Immature natural killer cell (primary cell): ENCODE data around the gene GGTLC2. TPM values are rescaled to one million over a fixed set of nuclear protein-coding genes. Genes with fewer than 3 reads are reported as not detected.
"Not testable (repeated sequence)": the region's sequence is repeated elsewhere in the genome, so short reads cannot be mapped to it uniquely, and the experiment has no call there.

Source experiments
- DNase-seq, 3 donors: peaks; one replicate each; pipeline ENCODE4 v3.0.0; 2022; ENCODE audit warnings: mixed read lengths in 1 of 3
- H3K27ac Mint-ChIP-seq, 6 donors: one replicate each; pipeline ENCODE4 v1.8.0; 2020; ENCODE audit warnings: mixed read lengths in 6 of 6, mild to moderate bottlenecking in 5 of 6, inconsistent platforms in 4 of 6, moderate library complexity in 3 of 6
- H3K27me3 Mint-ChIP-seq, 3 donors: one replicate each; pipeline ENCODE4 v1.8.0; 2020 to 2021; ENCODE audit warnings: low read depth in 3 of 3, mild to moderate bottlenecking in 3 of 3, mixed read lengths in 3 of 3, moderate library complexity in 3 of 3, inconsistent platforms in 1 of 3
- H3K36me3 Mint-ChIP-seq, 3 donors: one replicate each; pipeline ENCODE4 v1.8.0; 2020; ENCODE audit warnings: mixed read lengths in 3 of 3, inconsistent platforms in 2 of 3, mild to moderate bottlenecking in 2 of 3
- H3K4me1 Mint-ChIP-seq, 2 donors: one replicate each; pipeline ENCODE4 v1.8.0; 2020; ENCODE audit warnings: inconsistent platforms in 2 of 2, mild to moderate bottlenecking in 2 of 2, mixed read lengths in 2 of 2, moderate library complexity in 1 of 2
- H3K4me3 Mint-ChIP-seq, 5 donors: one replicate each; pipeline ENCODE4 v1.8.0; 2020; ENCODE audit warnings: mild to moderate bottlenecking in 5 of 5, mixed read lengths in 5 of 5, inconsistent platforms in 3 of 5, moderate library complexity in 3 of 5
- H3K9me3 Mint-ChIP-seq, 6 donors: one replicate each; pipeline ENCODE4 v1.8.0; 2020; ENCODE audit warnings: mild to moderate bottlenecking in 6 of 6, mixed read lengths in 6 of 6, inconsistent platforms in 4 of 6, moderate library complexity in 3 of 6
- polyA plus RNA-seq, 3 donors: library from polyadenylated mRNA; unstranded; fragments of 300-500 nt; fragmentation: Illumina TruSeq; gene quantifications; one replicate each; pipeline ENCODE4 v1.2.3, GENCODE V29; 2021

The GGTLC2 gene
- polyA plus RNA-seq, 3 donors from 2014 or later, result not detected

DNA sequence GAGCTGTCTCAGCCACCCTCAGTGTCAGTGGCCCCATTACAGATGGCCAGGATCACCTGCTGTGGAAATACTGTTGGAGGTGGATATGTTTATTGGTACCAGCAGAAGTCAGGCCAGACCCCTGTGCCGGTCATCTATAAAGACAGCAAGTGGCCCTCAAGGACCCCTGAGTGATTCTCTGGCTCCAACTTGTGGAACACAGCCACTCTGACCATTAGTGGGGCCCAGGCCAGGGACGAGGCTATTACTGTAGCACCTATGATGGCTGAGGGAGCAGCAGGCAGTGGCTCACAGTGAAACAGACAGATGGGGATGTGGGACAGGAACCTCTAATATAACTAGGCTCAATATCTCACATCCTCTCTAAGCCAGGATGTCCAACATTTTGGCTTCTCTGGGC lies 25.5 kb upstream of the GGTLC2 start:
- Mint-ChIP-seq H3K9me3 (no peaks in the 10 kb centered on the region), H3K36me3 (no peaks in the 10 kb centered on the region), H3K4me1 (peaks cover 5 to 7% of the 10 kb centered on the region in 2 donors), H3K27me3 (peaks cover 0 to 2% (median 0%) of the 10 kb centered on the region in 3 donors), H3K4me3 (no peak overlapping the region), H3K27ac (no peak overlapping the region)
- DNase-seq, result no peak

DNA sequence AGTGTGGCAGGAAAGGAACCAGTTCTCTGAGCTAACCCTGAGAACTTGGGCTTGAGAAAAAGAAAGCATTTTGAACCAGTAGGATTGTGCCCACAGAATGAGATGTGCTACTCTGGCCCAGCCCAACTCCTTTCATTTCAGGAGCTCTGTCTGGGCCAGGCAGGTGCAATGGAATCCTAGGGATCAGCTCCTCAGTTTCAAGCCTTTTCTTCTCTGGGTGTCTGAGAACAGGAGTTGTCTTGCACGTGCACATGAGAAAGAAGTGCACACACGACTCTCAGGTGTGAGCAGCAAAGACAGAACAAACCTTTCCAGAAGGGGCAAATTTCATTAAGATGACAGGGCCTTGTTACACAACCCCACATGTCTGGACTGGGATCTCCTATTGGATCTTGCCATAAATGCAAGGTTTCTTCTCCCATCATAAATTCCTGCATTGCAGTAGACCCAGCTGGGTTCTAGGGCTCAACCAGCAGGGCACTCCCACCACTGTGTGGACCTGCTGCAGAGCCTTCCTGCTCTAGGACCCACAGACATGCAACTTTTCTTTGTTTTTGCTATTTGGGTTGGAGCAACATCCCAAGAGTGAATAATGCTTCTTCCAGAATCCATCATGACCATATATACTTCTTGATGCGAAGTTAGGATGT lies 24.5 kb upstream of the GGTLC2 start:
- no peak overlapping the region for H3K27ac Mint-ChIP-seq

DNA sequence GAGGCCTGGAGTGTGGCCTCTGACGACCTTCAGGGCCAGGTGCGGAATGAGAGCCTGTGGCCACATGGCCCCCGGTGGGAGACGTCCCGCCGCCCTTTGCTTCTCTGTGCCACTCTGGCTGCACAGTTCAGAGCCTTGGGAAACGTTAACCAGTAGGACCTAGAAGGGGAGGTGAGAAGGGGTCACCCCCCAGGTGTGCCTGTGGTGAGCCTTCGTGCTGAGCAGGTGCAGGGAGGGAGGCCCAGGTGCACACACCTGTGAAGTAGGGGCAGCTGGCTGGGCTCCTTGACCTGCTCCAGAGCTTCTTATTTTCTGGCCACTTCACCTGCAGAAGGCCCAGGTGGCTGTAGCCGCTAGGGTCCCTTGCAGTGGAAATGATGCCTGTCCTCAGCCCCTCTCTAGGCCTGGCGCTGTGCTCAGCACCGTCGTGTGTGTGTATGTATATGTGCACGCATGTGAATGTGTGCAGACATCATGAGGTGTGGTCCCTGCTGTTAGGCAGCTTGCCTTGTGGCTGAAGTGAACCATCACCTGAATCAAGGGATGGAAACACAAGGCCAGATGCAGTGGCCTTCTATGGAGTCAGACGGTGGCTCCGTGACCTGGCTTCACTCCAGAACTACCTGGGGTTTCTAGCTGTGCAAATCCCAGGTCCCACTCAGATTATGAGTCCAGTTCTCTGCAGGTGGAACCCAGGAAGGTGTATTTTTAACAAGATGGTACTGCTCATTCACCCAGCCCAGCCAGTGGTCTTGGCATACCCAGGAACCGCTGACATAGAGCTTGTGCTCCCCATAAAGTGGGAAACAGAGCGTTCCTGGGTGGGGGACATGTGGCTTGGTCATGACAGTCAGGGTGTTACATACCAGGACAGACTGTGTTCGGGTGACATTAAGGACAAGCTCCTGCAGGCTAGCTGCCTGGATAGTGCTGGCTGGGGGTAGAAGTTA lies 15.6 kb upstream of the GGTLC2 start:
- H3K9me3 Mint-ChIP-seq, result not testable (repeated sequence)

More for the DNA sequence above, 24.5 kb upstream of the GGTLC2 start:
- Mint-ChIP-seq H3K27me3 (peaks cover 0 to 5% (median 3%) of the 10 kb centered on the region in 3 donors), H3K36me3 (peaks cover 0 to 4% (median 3%) of the 10 kb centered on the region in 3 donors), H3K4me3 (no peak overlapping the region), H3K4me1 (peaks cover 5 to 7% of the 10 kb centered on the region in 2 donors), H3K9me3 (peaks cover 0 to 5% (median 0%) of the 10 kb centered on the region in 6 donors)
- no peak for DNase-seq

GRCh38 chr22:22631223-22631652 lies 13.2 kb upstream of the GGTLC2 start:
- not testable (repeated sequence) for DNase-seq

More for the DNA sequence above, 15.6 kb upstream of the GGTLC2 start:
- not testable (repeated sequence) for H3K4me1 Mint-ChIP-seq, H3K4me3 Mint-ChIP-seq, H3K36me3 Mint-ChIP-seq, DNase-seq, H3K27me3 Mint-ChIP-seq, H3K27ac Mint-ChIP-seq

GRCh38 chr22:22632226-22632625 lies 12.2 kb upstream of the GGTLC2 start:
- H3K27ac Mint-ChIP-seq, H3K9me3 Mint-ChIP-seq, H3K27me3 Mint-ChIP-seq, H3K4me3 Mint-ChIP-seq, H3K4me1 Mint-ChIP-seq, H3K36me3 Mint-ChIP-seq, DNase-seq: not testable (repeated sequence)

More at GRCh38 chr22:22631223-22631652, 13.2 kb upstream of the GGTLC2 start:
- H3K36me3 Mint-ChIP-seq, H3K4me3 Mint-ChIP-seq, H3K27me3 Mint-ChIP-seq, H3K4me1 Mint-ChIP-seq, H3K27ac Mint-ChIP-seq, H3K9me3 Mint-ChIP-seq: not testable (repeated sequence)

DNA sequence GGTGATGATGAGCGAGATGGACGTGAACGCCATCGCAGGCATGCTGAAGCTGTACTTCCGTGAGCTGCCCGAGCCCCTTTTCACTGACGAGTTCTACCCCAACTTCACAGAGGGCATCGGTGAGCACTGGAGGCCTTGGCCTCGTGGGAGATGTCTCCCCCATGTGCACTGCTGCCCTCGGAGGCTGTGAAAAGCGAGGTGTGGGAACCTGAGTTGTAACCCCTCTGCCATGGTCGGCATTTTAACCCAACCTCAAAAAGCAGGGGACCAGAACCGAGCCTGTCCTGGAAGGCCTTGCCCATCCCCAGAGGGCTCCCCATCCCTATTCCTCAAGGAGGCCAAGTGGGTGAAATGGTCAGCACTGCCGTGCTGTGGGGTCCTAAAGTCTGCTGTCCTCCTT lies 10.9 kb upstream of the GGTLC2 start:
- not testable (repeated sequence) for H3K27ac Mint-ChIP-seq, H3K9me3 Mint-ChIP-seq, H3K4me3 Mint-ChIP-seq, DNase-seq, H3K36me3 Mint-ChIP-seq, H3K27me3 Mint-ChIP-seq, H3K4me1 Mint-ChIP-seq

GRCh38 chr22:22636260-22636659 lies 8.2 kb upstream of the GGTLC2 start:
- not testable (repeated sequence) for H3K27ac Mint-ChIP-seq
- peak in 2 of 3 donors; percentile 10 to 21 for DNase-seq

GRCh38 chr22:22638313-22638712 lies 6.1 kb upstream of the GGTLC2 start:
- not testable (repeated sequence) for H3K9me3 Mint-ChIP-seq

More at GRCh38 chr22:22636260-22636659, 8.2 kb upstream of the GGTLC2 start:
- not testable (repeated sequence) for H3K4me1 Mint-ChIP-seq, H3K9me3 Mint-ChIP-seq, H3K27me3 Mint-ChIP-seq, H3K36me3 Mint-ChIP-seq, H3K4me3 Mint-ChIP-seq

DNA sequence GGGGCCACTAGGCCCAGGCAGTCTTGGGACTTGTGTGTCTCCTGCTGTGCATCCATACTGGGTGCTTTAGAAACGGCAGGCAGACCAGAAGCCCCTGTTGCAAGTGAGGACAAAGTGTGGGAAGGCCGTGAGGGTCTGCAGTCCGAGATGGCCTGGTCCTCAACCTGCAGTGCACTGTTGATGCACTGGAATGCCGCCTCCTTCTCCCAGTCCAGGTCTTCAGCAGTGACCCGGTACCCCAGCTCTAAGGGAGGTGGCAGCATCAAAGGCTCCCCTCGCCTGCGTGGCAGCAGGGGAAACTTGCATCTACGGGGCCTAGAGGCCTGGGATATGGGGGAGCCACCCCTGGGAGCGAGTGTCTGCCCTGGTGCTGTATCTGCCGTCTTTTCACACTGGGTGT lies 2.2 kb upstream of the GGTLC2 start:
- not testable (repeated sequence) for H3K36me3 Mint-ChIP-seq, DNase-seq, H3K9me3 Mint-ChIP-seq, H3K27ac Mint-ChIP-seq, H3K4me3 Mint-ChIP-seq, H3K27me3 Mint-ChIP-seq, H3K4me1 Mint-ChIP-seq

More at GRCh38 chr22:22638313-22638712, 6.1 kb upstream of the GGTLC2 start:
- not testable (repeated sequence) for H3K27me3 Mint-ChIP-seq, H3K4me3 Mint-ChIP-seq, H3K4me1 Mint-ChIP-seq, H3K36me3 Mint-ChIP-seq, H3K27ac Mint-ChIP-seq, DNase-seq

DNA sequence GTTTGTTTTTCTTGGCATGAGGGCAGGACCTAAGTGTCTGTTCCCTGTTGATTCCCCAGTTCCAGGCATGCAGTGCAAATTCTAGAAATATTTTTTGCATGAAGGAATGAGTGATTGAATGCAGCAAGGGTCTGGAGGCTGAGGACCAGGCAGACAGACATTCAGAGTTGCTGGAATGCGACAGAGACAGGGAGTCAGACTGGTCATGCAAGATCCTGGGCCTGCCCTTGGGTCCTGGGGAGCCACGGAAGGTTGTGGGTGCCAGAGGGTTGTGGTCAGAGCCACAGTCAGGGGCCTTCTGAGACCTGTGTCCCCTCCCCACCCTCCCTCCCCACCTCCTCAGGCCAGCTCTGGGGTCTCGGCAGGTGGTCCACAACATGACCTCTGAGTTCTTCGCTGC lies 1.6 kb downstream of the GGTLC2 start:
- H3K9me3 Mint-ChIP-seq, H3K4me3 Mint-ChIP-seq: not testable (repeated sequence)

GRCh38 chr22:22647952-22648351 lies 3.5 kb downstream of the GGTLC2 start:
- H3K4me1 Mint-ChIP-seq, H3K36me3 Mint-ChIP-seq, H3K27me3 Mint-ChIP-seq, H3K4me3 Mint-ChIP-seq, H3K27ac Mint-ChIP-seq, H3K9me3 Mint-ChIP-seq: not testable (repeated sequence)
- peak; percentile 22 to 31 (median 26) for DNase-seq

More for the DNA sequence above, 1.6 kb downstream of the GGTLC2 start:
- H3K4me1 Mint-ChIP-seq, H3K27me3 Mint-ChIP-seq, H3K36me3 Mint-ChIP-seq, H3K27ac Mint-ChIP-seq, DNase-seq: not testable (repeated sequence)

GRCh38 chr22:22648863-22649536 lies 4.6 kb downstream of the GGTLC2 start:
- not testable (repeated sequence) for H3K9me3 Mint-ChIP-seq, H3K36me3 Mint-ChIP-seq, H3K4me3 Mint-ChIP-seq, DNase-seq, H3K27me3 Mint-ChIP-seq, H3K27ac Mint-ChIP-seq
- peaks cover 9 to 12% of the 10 kb centered on the region in 2 donors for H3K4me1 Mint-ChIP-seq

- DNase-seq, H3K36me3 Mint-ChIP-seq, H3K27me3 Mint-ChIP-seq, H3K27ac Mint-ChIP-seq, H3K4me3 Mint-ChIP-seq, H3K9me3 Mint-ChIP-seq: not testable (repeated sequence)
- H3K4me1 Mint-ChIP-seq, result peaks cover 16 to 20% of the 10 kb centered on the region in 2 donors
Observed at GRCh38 chr22:22649761-22650160, 5.3 kb downstream of the GGTLC2 start.

DNA sequence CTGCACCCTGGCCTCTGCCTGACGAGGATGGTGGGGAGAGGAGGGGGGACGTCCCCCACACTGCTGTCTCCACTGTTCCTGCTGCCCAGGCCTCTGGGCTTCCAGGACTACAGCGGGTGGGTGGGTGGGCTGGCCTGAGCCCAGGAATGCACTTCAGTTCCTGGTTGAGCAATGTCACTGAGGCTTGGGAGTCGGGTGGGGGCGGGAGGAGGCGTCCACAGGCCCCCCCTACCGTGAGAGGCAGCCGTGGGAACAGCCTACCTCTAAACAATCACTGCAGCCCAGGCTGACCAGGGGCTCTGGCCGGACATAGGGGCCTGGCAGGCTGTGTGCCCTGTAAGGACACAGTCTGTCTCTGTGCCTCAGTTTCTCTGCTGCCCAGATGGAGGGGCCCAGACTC lies 6.0 kb downstream of the GGTLC2 start:
- DNase-seq, H3K4me3 Mint-ChIP-seq, H3K36me3 Mint-ChIP-seq, H3K9me3 Mint-ChIP-seq, H3K27me3 Mint-ChIP-seq, H3K27ac Mint-ChIP-seq: not testable (repeated sequence)
- H3K4me1 Mint-ChIP-seq, result peaks cover 19 to 24% of the 10 kb centered on the region in 2 donors
